Esophagus muscularis mucosa (tissue), 4 donors: ENCODE data around the gene COMMD4. TPM values are rescaled to one million over a fixed set of nuclear protein-coding genes. Genes with fewer than 3 reads are reported as not detected.
"Not testable (repeated sequence)": the region's sequence is repeated elsewhere in the genome, so short reads cannot be mapped to it uniquely, and the experiment has no call there.

Experiments
- DNase-seq: peaks from one replicate; pipeline ENCODE4 v3.0.0-alpha.2; 2017; ENCODE audit errors: extremely low spot score
- H3K27ac ChIP-seq, 4 donors: fragments of 200-600 bp; sonication (generic); replicated peaks in 1 of 4; 1 replicate in 3 of 4; 2 replicates in 1 of 4; pipeline ENCODE4 v1.5.1; 2016 to 2019; ENCODE audit warnings: mild to moderate bottlenecking in 1 of 4
- H3K27me3 ChIP-seq, 4 donors: fragments of 200-600 bp; sonication (generic); one replicate each; pipeline versions ENCODE4 v1.5.1 to v1.6.0; 2016 to 2019
- H3K36me3 ChIP-seq, 4 donors: fragments of 200-600 bp; sonication (generic); one replicate each; pipeline ENCODE4 v1.5.1; 2016 to 2019
- H3K4me1 ChIP-seq, 4 donors: fragments of 200-600 bp; sonication (generic); one replicate each; pipeline ENCODE4 v1.5.1; 2016 to 2019
- H3K4me3 ChIP-seq, 4 donors: fragments of 200-600 bp; sonication (generic); 1 replicate in 2 of 4; 2 replicates in 2 of 4; pipeline ENCODE4 v1.5.1; 2016 to 2019; ENCODE audit warnings: mild to moderate bottlenecking in 4 of 4, moderate library complexity in 1 of 4
- H3K9me3 ChIP-seq, 4 donors: fragments of 200-600 bp; sonication (generic); 1 replicate in 3 of 4; 2 replicates in 1 of 4; pipeline ENCODE4 v1.5.1; 2016 to 2019
- EP300 ChIP-seq: sonication (generic); formaldehyde crosslinking; IDR thresholded peaks from one replicate; pipeline ENCODE4 v1.6.1; 2017; ENCODE audit warnings: antibody characterized with exemption
- POLR2A ChIP-seq: fragments of 450-650 bp; IDR thresholded peaks from one replicate; pipeline ENCODE4 v1.6.1; 2017; ENCODE audit warnings: antibody characterized with exemption, moderate library complexity, mild to moderate bottlenecking, low read depth
- POLR2AphosphoS5 ChIP-seq, 2 donors: sonication (generic); formaldehyde crosslinking; IDR thresholded peaks; one replicate each; pipeline ENCODE4 v1.6.1; 2017; ENCODE audit warnings: antibody characterized with exemption in 2 of 2
- WGBS: methylation state at CpG from one replicate; pipeline ENCODE4 v1.1.5; 2018; 5-methylcytosine and 5-hydroxymethylcytosine counted together
- intact Hi-C: fragments of 100-400 bp; cut with DNase I; formaldehyde crosslinking; loops from one replicate; pipeline ENCODE4 v1.15.1; 2023
- total RNA-seq, 4 donors: library from RNA; depleted of rRNA; stranded (reverse); fragments of >200 nt; gene quantifications; one replicate each; pipeline versions ENCODE4 v1.1.0 to v1.2.1, GENCODE V29; 2016
- TF ChIP-seq, protein P1 (sequence below), 3 experiments: fragments of 200-600 bp in 2 of 3; fragments of 450-650 bp in 1 of 3; sonication (generic) in 2 of 3; IDR thresholded peaks; one replicate each; pipeline ENCODE4 v1.5.1; 2017 to 2019; ENCODE audit warnings: antibody characterized with exemption in 3 of 3, mild to moderate bottlenecking in 2 of 3, moderate library complexity in 1 of 3

Gene COMMD4
- total RNA-seq, 4 donors from 2014 or later: 32.0 to 73.0 (median 50.6) TPM

GRCh38 chr15:75327491-75327890 lies 8.4 kb upstream of the COMMD4 start:
- no peak for DNase-seq
- no peak for TF ChIP-seq EP300
- TF ChIP-seq, protein P1, sequence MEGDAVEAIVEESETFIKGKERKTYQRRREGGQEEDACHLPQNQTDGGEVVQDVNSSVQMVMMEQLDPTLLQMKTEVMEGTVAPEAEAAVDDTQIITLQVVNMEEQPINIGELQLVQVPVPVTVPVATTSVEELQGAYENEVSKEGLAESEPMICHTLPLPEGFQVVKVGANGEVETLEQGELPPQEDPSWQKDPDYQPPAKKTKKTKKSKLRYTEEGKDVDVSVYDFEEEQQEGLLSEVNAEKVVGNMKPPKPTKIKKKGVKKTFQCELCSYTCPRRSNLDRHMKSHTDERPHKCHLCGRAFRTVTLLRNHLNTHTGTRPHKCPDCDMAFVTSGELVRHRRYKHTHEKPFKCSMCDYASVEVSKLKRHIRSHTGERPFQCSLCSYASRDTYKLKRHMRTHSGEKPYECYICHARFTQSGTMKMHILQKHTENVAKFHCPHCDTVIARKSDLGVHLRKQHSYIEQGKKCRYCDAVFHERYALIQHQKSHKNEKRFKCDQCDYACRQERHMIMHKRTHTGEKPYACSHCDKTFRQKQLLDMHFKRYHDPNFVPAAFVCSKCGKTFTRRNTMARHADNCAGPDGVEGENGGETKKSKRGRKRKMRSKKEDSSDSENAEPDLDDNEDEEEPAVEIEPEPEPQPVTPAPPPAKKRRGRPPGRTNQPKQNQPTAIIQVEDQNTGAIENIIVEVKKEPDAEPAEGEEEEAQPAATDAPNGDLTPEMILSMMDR (IDR thresholded peaks at IDR 0.05): no peak
- no peak for TF ChIP-seq POLR2A
- TF ChIP-seq POLR2AphosphoS5 (IDR thresholded peaks at IDR 0.05): no peak
- no peaks in the 10 kb centered on the region for H3K9me3 ChIP-seq
- no peaks in the 10 kb centered on the region for H3K27me3 ChIP-seq
- 100% methylated on average over 1 of the region's 3 CpGs for WGBS
- no peak overlapping the region for H3K27ac ChIP-seq
- H3K4me1 ChIP-seq: no peaks in the 10 kb centered on the region
- no peaks in the 10 kb centered on the region for H3K36me3 ChIP-seq
- intact Hi-C loops: no loop called here
- H3K4me3 ChIP-seq: no peak overlapping the region

DNA sequence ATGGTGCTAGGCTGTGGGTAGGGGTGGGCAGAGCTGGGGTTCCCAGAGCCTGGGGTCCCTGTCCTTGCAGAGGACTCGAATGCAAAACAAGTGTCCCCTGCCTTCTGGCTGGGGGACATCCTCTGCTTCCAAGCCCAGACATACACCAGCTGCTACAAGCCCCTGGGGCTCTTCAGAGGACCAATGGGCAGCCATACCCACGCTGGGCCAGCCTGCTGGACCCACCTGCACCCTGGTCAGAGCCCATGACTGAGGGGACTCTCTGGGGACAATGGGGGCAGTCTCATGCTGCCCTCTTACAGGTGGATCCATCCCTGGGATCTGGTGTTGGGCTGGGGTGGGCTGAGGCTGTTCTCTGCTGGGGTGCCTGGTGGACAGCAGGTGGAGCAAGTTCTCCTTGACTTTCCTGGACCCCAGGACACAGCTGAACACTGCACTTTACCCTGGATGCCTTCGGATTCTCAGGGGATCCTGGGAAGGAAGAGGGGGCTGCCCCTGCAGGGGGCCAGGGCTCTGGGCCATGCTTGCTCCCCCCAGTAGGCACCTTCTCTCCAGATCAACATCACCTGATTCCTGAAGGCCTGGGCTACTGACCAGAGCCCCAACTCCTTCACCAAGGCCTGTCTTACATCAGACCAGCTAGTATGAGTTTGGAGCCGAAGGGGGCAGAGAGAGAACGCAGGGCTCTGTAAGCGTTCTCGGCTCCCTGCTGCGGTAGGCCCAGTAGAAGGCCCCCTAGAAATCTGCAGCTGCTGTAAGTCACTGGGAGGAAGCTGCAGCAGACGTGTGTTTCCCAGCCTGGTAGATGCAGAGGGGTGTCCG lies 7.2 kb upstream of the COMMD4 start:
- WGBS: 83% methylated on average over 6 of the region's 10 CpGs
- TF ChIP-seq POLR2AphosphoS5 (IDR thresholded peaks at IDR 0.05): no peak
- TF ChIP-seq, protein P1 (IDR thresholded peaks at IDR 0.05): no peak
- TF ChIP-seq POLR2A: no peak
- no peak for TF ChIP-seq EP300
- Histone ChIP-seq H3K9me3 (no peaks in the 10 kb centered on the region), H3K36me3 (no peaks in the 10 kb centered on the region), H3K4me1 (no peaks in the 10 kb centered on the region), H3K27me3 (no peaks in the 10 kb centered on the region), H3K27ac (no peak overlapping the region), H3K4me3 (no peak overlapping the region)
- intact Hi-C loops: no loop called here
- no peak for DNase-seq

DNA sequence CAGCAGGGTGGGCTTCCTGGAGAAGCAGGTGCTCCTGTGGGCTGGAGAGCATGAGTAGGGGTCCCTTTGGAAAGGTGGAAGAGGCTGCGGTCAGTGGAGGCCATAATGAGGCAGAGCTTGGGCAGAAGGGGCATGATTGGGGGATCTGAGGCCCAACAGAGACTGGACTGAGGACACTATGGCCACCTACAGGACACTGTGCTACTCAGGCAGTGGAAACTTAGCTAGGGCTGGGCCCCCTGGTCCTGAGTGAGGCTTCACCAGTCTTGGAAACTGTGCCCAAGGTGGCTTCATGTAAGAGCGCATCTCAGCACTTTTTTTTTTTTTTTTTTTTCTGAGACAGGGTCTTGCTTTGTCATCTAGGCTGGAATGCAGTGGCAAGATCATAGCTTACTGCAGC lies 6.3 kb upstream of the COMMD4 start:
- no peaks in the 10 kb centered on the region for H3K27me3 ChIP-seq
- no peak for TF ChIP-seq POLR2AphosphoS5 (IDR thresholded peaks at IDR 0.05)
- TF ChIP-seq POLR2A: no peak
- TF ChIP-seq, protein P1 (IDR thresholded peaks at IDR 0.05): no peak
- no peak for TF ChIP-seq EP300
- no peak overlapping the region for H3K4me3 ChIP-seq
- H3K36me3 ChIP-seq: no peaks in the 10 kb centered on the region
- H3K4me1 ChIP-seq: no peaks in the 10 kb centered on the region
- DNase-seq: no peak
- intact Hi-C loops: no loop called here
- H3K9me3 ChIP-seq: no peaks in the 10 kb centered on the region
- no peak overlapping the region for H3K27ac ChIP-seq
- WGBS: 100% methylated on average over 2 of the region's 2 CpGs

- H3K9me3 ChIP-seq, H3K4me3 ChIP-seq, DNase-seq, H3K36me3 ChIP-seq, intact Hi-C loops, H3K27me3 ChIP-seq, H3K27ac ChIP-seq: not testable (repeated sequence)
- peaks cover 9 to 16% (median 14%) of the 10 kb centered on the region in 4 donors for H3K4me1 ChIP-seq
- WGBS: 81% methylated on average over 7 of the region's 7 CpGs
Measured at GRCh38 chr15:75332093-75332492, 3.8 kb upstream of the COMMD4 start.

GRCh38 chr15:75333654-75334419 lies 2.0 kb upstream of the COMMD4 start:
- H3K4me3 ChIP-seq, H3K36me3 ChIP-seq, H3K9me3 ChIP-seq, DNase-seq, H3K27ac ChIP-seq, intact Hi-C loops, H3K27me3 ChIP-seq: not testable (repeated sequence)
- 91% methylated on average over 15 of the region's 15 CpGs for WGBS
- peaks cover 9 to 19% (median 19%) of the 10 kb centered on the region in 4 donors for H3K4me1 ChIP-seq
